ENCODE results near the gene RASSF7.

Gene RASSF7

GRCh38 chr11:587978-588380 is 27.2 kb downstream of the RASSF7 start:
- DNase-seq = no peak

GRCh38 chr11:589798-590197 is 29.0 kb downstream of the RASSF7 start:
- no peak for DNase-seq

- DNase-seq = no peak
Measured at GRCh38 chr11:590997-591396, 30.2 kb downstream of the RASSF7 start.

GRCh38 chr11:592501-592900 is 31.7 kb downstream of the RASSF7 start:
- no peak for DNase-seq

- DNase-seq = no peak
Measured at GRCh38 chr11:592918-593317, 32.1 kb downstream of the RASSF7 start.

GRCh38 chr11:593347-593746 is 32.6 kb downstream of the RASSF7 start:
- no peak for DNase-seq

- no peak for DNase-seq
Measured at GRCh38 chr11:595400-595799, 34.6 kb downstream of the RASSF7 start.

- no peak for DNase-seq
Measured at GRCh38 chr11:596374-596773, 35.6 kb downstream of the RASSF7 start.

- DNase-seq = no peak
Measured at GRCh38 chr11:597166-597725, 36.5 kb downstream of the RASSF7 start.

GRCh38 chr11:598005-598680 is 37.4 kb downstream of the RASSF7 start:
- no peak for DNase-seq

GRCh38 chr11:601573-602245 is 40.9 kb downstream of the RASSF7 start:
- no peak for DNase-seq

- DNase-seq = no peak
Measured at GRCh38 chr11:603154-603553, 42.4 kb downstream of the RASSF7 start.

GRCh38 chr11:605286-606129 is 44.7 kb downstream of the RASSF7 start:
- no peak for DNase-seq

GRCh38 chr11:606245-606644 is 45.5 kb downstream of the RASSF7 start:
- no peak for DNase-seq

- DNase-seq = no peak
Measured at GRCh38 chr11:607020-607780, 46.4 kb downstream of the RASSF7 start.

GRCh38 chr11:607971-608659 is 47.3 kb downstream of the RASSF7 start:
- DNase-seq = no peak

GRCh38 chr11:608791-609251 is 48.1 kb downstream of the RASSF7 start:
- DNase-seq = no peak

- no peak for DNase-seq
Measured at GRCh38 chr11:609341-609811, 48.6 kb downstream of the RASSF7 start.

GRCh38 chr11:610146-610801 is 49.5 kb downstream of the RASSF7 start:
- DNase-seq = no peak

- DNase-seq = no peak
Measured at GRCh38 chr11:611001-611996, 50.5 kb downstream of the RASSF7 start.

Data from NCI-H1092 treated with DMSO at 0.1 percent for 48 hours (cell line).